ENCODE data around the gene EID3. TPM values are rescaled to one million over a fixed set of nuclear protein-coding genes. Genes with fewer than 3 reads are reported as not detected.

Gene EID3
- total RNA-seq, 1 donor from 2014 or later, result 3.2 TPM

Other genes with a start within 250 kb of the EID3 start
- gene HCFC2, start 239.2 kb upstream of the EID3 start, total RNA-seq, result 48.4 TPM
- gene NFYB, start 165.5 kb upstream of the EID3 start, total RNA-seq, result 31.0 TPM
- 73.0 TPM for gene TXNRD1, start 88.0 kb upstream of the EID3 start, total RNA-seq
- gene CHST11, start 153.2 kb downstream of the EID3 start, total RNA-seq, result 21.1 TPM

Measured in temporal lobe (tissue), 1 donor.